Tibial artery (tissue), 4 donors: ENCODE data around the gene WNT3A.

Source experiments
- DNase-seq, 2 donors: peaks; one replicate each; pipeline ENCODE4 v3.0.0-alpha.2; 2019
- H3K27ac ChIP-seq, 2 donors: fragments of 200-600 bp; sonication (generic) in 1 of 2; 1 replicate in 1 of 2; 2 replicates in 1 of 2; pipeline ENCODE4 v1.5.1; 2018 to 2019; ENCODE audit warnings: mild to moderate bottlenecking in 1 of 2
- H3K27me3 ChIP-seq, 2 donors: fragments of 200-600 bp; sonication (generic) in 1 of 2; one replicate each; pipeline versions ENCODE4 v1.5.1 to v1.6.0; 2016 to 2019
- H3K36me3 ChIP-seq, 3 donors: fragments of 200-600 bp; sonication (generic) in 2 of 3; one replicate each; pipeline ENCODE4 v1.5.1; 2016 to 2019; ENCODE audit warnings: mild to moderate bottlenecking in 2 of 3
- H3K4me1 ChIP-seq, 4 donors: fragments of 200-600 bp; sonication (generic) in 2 of 4; 1 replicate in 3 of 4; 2 replicates in 1 of 4; pipeline ENCODE4 v1.5.1; 2016 to 2019
- H3K4me3 ChIP-seq, 2 donors: fragments of 200-600 bp; sonication (generic) in 1 of 2; 1 replicate in 1 of 2; 2 replicates in 1 of 2; pipeline ENCODE4 v1.5.1; 2018 to 2019; ENCODE audit warnings: mild to moderate bottlenecking in 2 of 2
- H3K9me3 ChIP-seq, 3 donors: fragments of 200-600 bp; sonication (generic) in 1 of 3; one replicate each; pipeline ENCODE4 v1.5.1; 2016 to 2019
- intact Hi-C: fragments of 100-400 bp; cut with DNase I; formaldehyde crosslinking; loops from one replicate; pipeline ENCODE4 v1.15.0; 2023; ENCODE audit warnings: low total_unique reads
- TF ChIP-seq, protein P1 (sequence below), 2 experiments: fragments of 200-600 bp in 1 of 2; fragments of 450-650 bp in 1 of 2; IDR thresholded peaks; one replicate each; pipeline ENCODE4 v1.5.1; 2017 to 2019; ENCODE audit warnings: antibody characterized with exemption in 2 of 2, mild to moderate bottlenecking in 1 of 2, moderate library complexity in 1 of 2

WNT3A gene

DNA sequence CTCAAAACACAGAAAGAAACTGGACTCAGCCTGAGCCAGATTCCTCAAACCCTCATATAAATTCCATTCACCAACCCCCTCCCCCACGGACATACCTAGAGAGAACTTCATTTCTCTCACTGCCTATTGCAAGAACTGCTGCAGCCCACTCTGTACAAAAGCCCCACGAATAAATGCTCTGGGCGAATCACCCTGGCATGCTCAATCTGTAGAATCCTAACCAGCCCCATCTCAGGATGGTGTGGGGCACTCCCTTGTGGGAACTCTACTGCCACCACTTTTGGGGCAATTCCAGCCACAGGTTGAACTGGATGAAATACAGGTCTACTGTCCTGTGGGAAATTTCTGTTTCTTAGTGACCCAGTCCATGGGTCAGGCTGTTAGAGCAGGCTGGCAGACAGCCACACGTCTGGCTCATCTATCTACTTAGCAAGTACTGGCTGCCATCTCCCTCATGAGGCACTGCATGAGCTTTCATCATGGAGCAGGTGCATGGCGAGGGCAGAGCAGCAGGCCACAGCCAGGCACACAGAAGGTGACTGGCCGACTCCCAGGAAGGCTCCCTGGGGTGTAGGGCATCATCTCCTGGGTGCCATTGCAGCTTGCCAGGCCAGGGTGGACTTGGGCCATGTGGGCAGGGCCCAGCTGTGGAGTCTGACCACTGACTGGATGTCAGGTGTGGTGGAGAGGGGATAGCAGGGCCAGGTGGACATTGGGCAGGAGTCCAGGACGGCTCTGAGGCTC is 97.9 kb downstream of the WNT3A start:
- intact Hi-C loops = loop anchor here (10.0 kb wide), 1 partner anchor 60 kb away; the partner anchor contains the start of gene IBA57
- Histone ChIP-seq H3K4me1 (peaks cover 0 to 40% (median 32%) of the 10 kb centered on the region in 4 donors), H3K36me3 (peaks cover 0 to 42% (median 28%) of the 10 kb centered on the region in 3 donors)

DNA sequence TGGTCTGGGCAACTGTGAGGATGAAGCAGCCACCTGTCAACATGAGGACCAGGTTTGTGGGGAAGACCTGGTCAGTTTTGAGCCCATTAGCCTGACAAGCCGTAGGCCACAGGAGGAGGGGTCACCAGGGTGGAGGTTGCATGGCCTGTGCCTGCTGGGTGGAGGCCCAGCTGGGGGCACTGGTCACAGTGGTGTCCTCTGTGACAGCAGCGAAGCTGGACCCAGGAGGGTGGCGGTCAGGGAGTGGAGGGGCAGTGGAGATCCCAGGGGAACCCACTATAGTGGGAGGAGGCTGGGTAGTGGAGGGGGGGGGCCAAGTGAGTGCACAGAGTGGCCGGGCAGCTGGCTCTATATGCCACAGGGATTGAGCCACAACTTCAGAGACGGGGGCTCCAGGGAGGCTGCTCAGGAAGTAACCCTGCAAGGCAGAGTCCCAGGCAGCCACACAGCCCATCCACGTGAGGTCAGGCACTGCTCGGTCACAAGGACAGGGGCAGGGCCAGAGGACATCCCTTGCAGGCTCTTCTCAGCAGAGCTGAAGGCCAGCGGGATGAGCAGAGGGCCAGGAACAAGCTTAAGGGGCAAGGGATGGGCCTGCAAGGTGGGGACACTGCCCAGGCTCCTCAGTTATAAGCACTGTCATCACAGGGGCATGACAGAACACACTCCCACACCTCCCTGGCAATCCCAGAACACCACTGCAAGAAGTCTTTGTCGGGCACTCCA is 98.6 kb downstream of the WNT3A start:
- H3K27me3 ChIP-seq = no peaks in the 10 kb centered on the region
- no peak overlapping the region for H3K4me3 ChIP-seq
- H3K4me1 ChIP-seq = peaks cover 0 to 46% (median 38%) of the 10 kb centered on the region in 4 donors
- DNase-seq = no peak
- TF ChIP-seq, protein P1, sequence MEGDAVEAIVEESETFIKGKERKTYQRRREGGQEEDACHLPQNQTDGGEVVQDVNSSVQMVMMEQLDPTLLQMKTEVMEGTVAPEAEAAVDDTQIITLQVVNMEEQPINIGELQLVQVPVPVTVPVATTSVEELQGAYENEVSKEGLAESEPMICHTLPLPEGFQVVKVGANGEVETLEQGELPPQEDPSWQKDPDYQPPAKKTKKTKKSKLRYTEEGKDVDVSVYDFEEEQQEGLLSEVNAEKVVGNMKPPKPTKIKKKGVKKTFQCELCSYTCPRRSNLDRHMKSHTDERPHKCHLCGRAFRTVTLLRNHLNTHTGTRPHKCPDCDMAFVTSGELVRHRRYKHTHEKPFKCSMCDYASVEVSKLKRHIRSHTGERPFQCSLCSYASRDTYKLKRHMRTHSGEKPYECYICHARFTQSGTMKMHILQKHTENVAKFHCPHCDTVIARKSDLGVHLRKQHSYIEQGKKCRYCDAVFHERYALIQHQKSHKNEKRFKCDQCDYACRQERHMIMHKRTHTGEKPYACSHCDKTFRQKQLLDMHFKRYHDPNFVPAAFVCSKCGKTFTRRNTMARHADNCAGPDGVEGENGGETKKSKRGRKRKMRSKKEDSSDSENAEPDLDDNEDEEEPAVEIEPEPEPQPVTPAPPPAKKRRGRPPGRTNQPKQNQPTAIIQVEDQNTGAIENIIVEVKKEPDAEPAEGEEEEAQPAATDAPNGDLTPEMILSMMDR (IDR thresholded peaks at IDR 0.05) = no peak
- H3K36me3 ChIP-seq = peaks cover 0 to 35% (median 21%) of the 10 kb centered on the region in 3 donors
- H3K27ac ChIP-seq = no peak overlapping the region
- intact Hi-C loops = loop anchor here (10.0 kb wide), 1 partner anchor 59 kb away; the partner anchor contains the start of gene IBA57
- H3K9me3 ChIP-seq = no peaks in the 10 kb centered on the region

More for the DNA sequence above, 97.9 kb downstream of the WNT3A start:
- no peak for DNase-seq
- H3K4me3 ChIP-seq = no peak overlapping the region
- TF ChIP-seq, protein P1 (IDR thresholded peaks at IDR 0.05) = no peak
- no peaks in the 10 kb centered on the region for H3K9me3 ChIP-seq
- H3K27ac ChIP-seq = no peak overlapping the region
- H3K27me3 ChIP-seq = no peaks in the 10 kb centered on the region

DNA sequence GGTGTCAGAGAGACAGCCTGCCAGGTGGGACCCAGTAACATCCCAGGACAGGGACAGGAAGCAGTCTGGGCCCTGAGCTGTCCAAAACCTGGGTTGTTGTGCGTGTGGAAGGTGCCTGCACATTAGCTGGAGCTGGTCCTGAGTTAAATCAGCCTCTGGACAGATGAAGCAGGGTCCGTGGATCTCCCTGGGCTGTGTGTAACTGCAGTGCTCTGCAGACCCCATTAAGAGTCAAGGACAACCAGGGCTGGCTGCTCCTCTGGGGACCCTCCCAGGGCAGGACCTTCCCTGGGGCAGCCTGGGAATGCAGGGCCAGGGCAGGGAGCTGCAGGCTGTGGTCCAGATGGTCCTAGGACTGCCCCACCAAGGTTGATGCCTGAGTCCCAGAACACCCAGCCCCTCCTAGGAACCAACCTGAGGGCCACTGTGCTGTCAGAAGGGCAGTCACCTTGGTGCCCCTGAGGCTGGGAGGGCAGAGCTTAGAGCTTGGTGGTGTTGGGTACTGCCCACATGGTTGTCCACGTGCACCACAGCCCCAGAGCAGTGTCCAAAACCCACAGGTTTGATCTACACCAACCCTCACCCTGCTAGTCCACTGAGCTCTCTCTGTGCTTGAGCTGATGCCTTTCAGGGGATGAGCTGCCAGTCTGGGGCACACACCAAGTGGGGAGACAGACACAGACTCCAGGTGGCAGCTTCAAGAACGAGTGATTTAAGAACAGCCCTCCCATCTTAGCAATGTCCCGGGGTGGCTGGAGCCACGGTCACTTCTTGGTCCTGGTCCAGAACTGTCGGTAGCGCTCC is 99.4 kb downstream of the WNT3A start:
- H3K4me1 ChIP-seq = peaks cover 0 to 45% (median 40%) of the 10 kb centered on the region in 4 donors
- TF ChIP-seq, protein P1 (IDR thresholded peaks at IDR 0.05) = no peak
- H3K36me3 ChIP-seq = peaks cover 0 to 27% (median 21%) of the 10 kb centered on the region in 3 donors
- no peaks in the 10 kb centered on the region for H3K9me3 ChIP-seq
- DNase-seq = no peak
- no peak overlapping the region for H3K27ac ChIP-seq
- intact Hi-C loops = loop anchor here (10.0 kb wide), 1 partner anchor 59 kb away; the partner anchor contains the start of gene IBA57
- no peak overlapping the region for H3K4me3 ChIP-seq
- no peaks in the 10 kb centered on the region for H3K27me3 ChIP-seq

DNA sequence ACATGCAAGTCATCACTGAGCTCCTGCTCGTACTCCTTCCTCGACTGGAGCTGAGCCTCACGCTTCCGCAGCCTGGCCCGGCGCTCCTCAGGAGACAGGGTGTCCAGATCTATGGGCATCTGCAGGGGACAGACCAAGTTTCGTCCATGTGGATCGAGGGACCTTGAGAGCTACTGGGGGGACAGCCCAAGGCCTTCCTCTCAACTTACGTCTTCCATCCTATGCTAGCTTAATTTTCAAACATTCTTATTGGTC is 99.9 kb downstream of the WNT3A start:
- H3K4me1 ChIP-seq = peaks cover 0 to 40% (median 35%) of the 10 kb centered on the region in 4 donors
- TF ChIP-seq, protein P1 (IDR thresholded peaks at IDR 0.05) = no peak
- H3K27me3 ChIP-seq = no peaks in the 10 kb centered on the region
- H3K27ac ChIP-seq = no peak overlapping the region
- intact Hi-C loops = loop anchor here (10.0 kb wide), 1 partner anchor 58 kb away; the partner anchor contains the start of gene IBA57
- DNase-seq = no peak
- peaks cover 0 to 27% (median 21%) of the 10 kb centered on the region in 3 donors for H3K36me3 ChIP-seq
- no peak overlapping the region for H3K4me3 ChIP-seq
- no peaks in the 10 kb centered on the region for H3K9me3 ChIP-seq

DNA sequence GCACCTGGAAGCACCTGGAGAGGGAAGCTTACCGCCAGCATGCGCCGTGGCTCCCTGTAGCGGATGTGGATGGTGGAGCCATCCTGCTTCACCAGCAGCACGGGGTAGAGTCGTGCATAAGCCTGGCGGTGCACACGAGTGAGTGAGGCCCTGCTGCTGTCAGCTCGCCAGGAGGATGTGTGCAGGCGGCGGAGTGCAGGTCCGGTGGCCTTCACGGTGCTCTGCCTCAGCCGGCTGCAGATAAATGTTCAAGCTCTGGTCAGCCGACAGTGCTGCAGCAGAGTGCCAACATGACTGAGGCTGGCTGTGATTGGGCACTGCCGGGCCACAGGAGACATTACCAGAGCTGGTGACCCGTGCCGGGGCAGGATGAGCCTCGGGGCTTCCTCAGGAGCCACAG is 100.8 kb downstream of the WNT3A start:
- no peak for DNase-seq
- intact Hi-C loops = loop anchor here (10.0 kb wide), 1 partner anchor 57 kb away; the partner anchor contains the start of gene IBA57

More for the DNA sequence above, 100.8 kb downstream of the WNT3A start:
- Histone ChIP-seq H3K27ac (no peak overlapping the region), H3K4me1 (peaks cover 0 to 32% (median 27%) of the 10 kb centered on the region in 4 donors), H3K4me3 (no peak overlapping the region), H3K9me3 (no peaks in the 10 kb centered on the region), H3K36me3 (peaks cover 0 to 27% (median 21%) of the 10 kb centered on the region in 3 donors), H3K27me3 (no peaks in the 10 kb centered on the region)
- TF ChIP-seq, protein P1 (IDR thresholded peaks at IDR 0.05) = no peak
